ENCODE data around the gene TULP1. TPM values are rescaled to one million over a fixed set of nuclear protein-coding genes. Genes with fewer than 3 reads are reported as not detected.

The TULP1 gene
- total RNA-seq, 1 experiment from 2014 or later, result not detected

GRCh38 chr6:35561113-35561512, 48.4 kb upstream of the TULP1 start:
- ATAC-seq (no peak), DNase-seq (no peak)
- ChIA-PET POLR2A (ENCODE audit: unreplicated experiment) (interaction anchor here (0.5 kb wide), 1 partner anchor 53 kb away, joined by 3 read pairs; no protein-coding TSS in a partner anchor), CTCF (interaction anchor here (0.6 kb wide), 1 partner anchor 9 kb away, joined by 4 read pairs; no protein-coding TSS in a partner anchor)
- no peak overlapping the region for H2AFZ ChIP-seq (ENCODE audit: low read length)
- H3K4me2 ChIP-seq (ENCODE audit: low read length), result no peak overlapping the region
- no TSS peak for BruUV-seq (replicated peaks)
- H3K9me2 ChIP-seq (replicated peaks; ENCODE audit: low read length), result no peaks in the 10 kb centered on the region
- H3K79me2 ChIP-seq (ENCODE audit: low read length), result no peaks in the 10 kb centered on the region
- H3K4me3 ChIP-seq (ENCODE audit: low read length), result no peak overlapping the region
- intact Hi-C loops (cut with micrococcal nuclease), result no loop called here
- peaks cover 22% of the 10 kb centered on the region for H3K27me3 ChIP-seq (ENCODE audit: low read length)
- TF ChIP-seq EZH2phosphoT487 (IDR thresholded peaks at IDR 0.05; ENCODE audit: borderline replicate concordance, low read length) (no peak), EZH2 (IDR thresholded peaks at IDR 0.05; ENCODE audit: low read length, unreplicated experiment) (no peak)
- TF ChIP-seq, protein P1, sequence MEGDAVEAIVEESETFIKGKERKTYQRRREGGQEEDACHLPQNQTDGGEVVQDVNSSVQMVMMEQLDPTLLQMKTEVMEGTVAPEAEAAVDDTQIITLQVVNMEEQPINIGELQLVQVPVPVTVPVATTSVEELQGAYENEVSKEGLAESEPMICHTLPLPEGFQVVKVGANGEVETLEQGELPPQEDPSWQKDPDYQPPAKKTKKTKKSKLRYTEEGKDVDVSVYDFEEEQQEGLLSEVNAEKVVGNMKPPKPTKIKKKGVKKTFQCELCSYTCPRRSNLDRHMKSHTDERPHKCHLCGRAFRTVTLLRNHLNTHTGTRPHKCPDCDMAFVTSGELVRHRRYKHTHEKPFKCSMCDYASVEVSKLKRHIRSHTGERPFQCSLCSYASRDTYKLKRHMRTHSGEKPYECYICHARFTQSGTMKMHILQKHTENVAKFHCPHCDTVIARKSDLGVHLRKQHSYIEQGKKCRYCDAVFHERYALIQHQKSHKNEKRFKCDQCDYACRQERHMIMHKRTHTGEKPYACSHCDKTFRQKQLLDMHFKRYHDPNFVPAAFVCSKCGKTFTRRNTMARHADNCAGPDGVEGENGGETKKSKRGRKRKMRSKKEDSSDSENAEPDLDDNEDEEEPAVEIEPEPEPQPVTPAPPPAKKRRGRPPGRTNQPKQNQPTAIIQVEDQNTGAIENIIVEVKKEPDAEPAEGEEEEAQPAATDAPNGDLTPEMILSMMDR (conservative IDR thresholded peaks at IDR 0.05; ENCODE audit: low read depth, low read length), result no peak
- no peak overlapping the region for H3K9ac ChIP-seq (ENCODE audit: low read length)
- no peaks in the 10 kb centered on the region for H4K20me1 ChIP-seq (ENCODE audit: low read length)
- no peaks in the 10 kb centered on the region for H3K9me3 ChIP-seq (ENCODE audit: low read length)
- no peaks in the 10 kb centered on the region for H3K4me1 ChIP-seq (ENCODE audit: insufficient read depth, low read length)
- no peaks in the 10 kb centered on the region for H3K36me3 ChIP-seq (ENCODE audit: low read depth, low read length)
- H3K27ac ChIP-seq (ENCODE audit: low read length), result no peak overlapping the region
- H3F3A ChIP-seq (ENCODE audit: low read length, unreplicated experiment), result no peaks in the 10 kb centered on the region

- Histone ChIP-seq H3K4me1 (ENCODE audit: insufficient read depth, low read length) (no peaks in the 10 kb centered on the region), H3K9ac (ENCODE audit: low read length) (no peak overlapping the region), H4K20me1 (ENCODE audit: low read length) (no peaks in the 10 kb centered on the region), H3K36me3 (ENCODE audit: low read depth, low read length) (no peaks in the 10 kb centered on the region), H3F3A (ENCODE audit: low read length, unreplicated experiment) (no peaks in the 10 kb centered on the region), H3K9me2 (replicated peaks; ENCODE audit: low read length) (no peaks in the 10 kb centered on the region), H3K9me3 (ENCODE audit: low read length) (no peaks in the 10 kb centered on the region), H2AFZ (ENCODE audit: low read length) (no peak overlapping the region), H3K4me3 (ENCODE audit: low read length) (no peak overlapping the region), H3K4me2 (ENCODE audit: low read length) (no peak overlapping the region), H3K27me3 (ENCODE audit: low read length) (peaks cover 5% of the 10 kb centered on the region), H3K79me2 (ENCODE audit: low read length) (no peaks in the 10 kb centered on the region), H3K27ac (ENCODE audit: low read length) (no peak overlapping the region)
- intact Hi-C loops (cut with micrococcal nuclease), result no loop called here
- TF ChIP-seq EZH2phosphoT487 (IDR thresholded peaks at IDR 0.05; ENCODE audit: borderline replicate concordance, low read length) (no peak), EZH2 (IDR thresholded peaks at IDR 0.05; ENCODE audit: low read length, unreplicated experiment) (no peak)
- TF ChIP-seq, protein P1 (conservative IDR thresholded peaks at IDR 0.05; ENCODE audit: low read depth, low read length), result no peak
- ChIA-PET CTCF (interaction anchor here (0.6 kb wide), 1 partner anchor 36 kb away, joined by 5 read pairs; no protein-coding TSS in a partner anchor), POLR2A (ENCODE audit: unreplicated experiment) (no interaction called here)
- BruUV-seq (replicated peaks), result no TSS peak
- no peak for DNase-seq
- no peak for ATAC-seq
Measured at GRCh38 chr6:35558571-35558970, 45.9 kb upstream of the TULP1 start.

GRCh38 chr6:35557239-35557638, 44.5 kb upstream of the TULP1 start:
- POLR2A ChIA-PET (ENCODE audit: unreplicated experiment), result no interaction called here
- no peaks in the 10 kb centered on the region for H3K4me1 ChIP-seq (ENCODE audit: insufficient read depth, low read length)
- no TSS peak for BruUV-seq (replicated peaks)
- no peak overlapping the region for H2AFZ ChIP-seq (ENCODE audit: low read length)
- no peak overlapping the region for H3K27ac ChIP-seq (ENCODE audit: low read length)
- no peaks in the 10 kb centered on the region for H4K20me1 ChIP-seq (ENCODE audit: low read length)
- no peaks in the 10 kb centered on the region for H3K79me2 ChIP-seq (ENCODE audit: low read length)
- CTCF ChIA-PET, result no interaction called here
- H3K9me2 ChIP-seq (replicated peaks; ENCODE audit: low read length), result no peaks in the 10 kb centered on the region
- no peaks in the 10 kb centered on the region for H3K36me3 ChIP-seq (ENCODE audit: low read depth, low read length)
- DNase-seq, result no peak
- H3K4me3 ChIP-seq (ENCODE audit: low read length), result no peak overlapping the region
- H3K9ac ChIP-seq (ENCODE audit: low read length), result no peak overlapping the region
- no peak overlapping the region for H3K4me2 ChIP-seq (ENCODE audit: low read length)
- H3K9me3 ChIP-seq (ENCODE audit: low read length), result no peaks in the 10 kb centered on the region
- intact Hi-C loops (cut with micrococcal nuclease), result no loop called here
- ATAC-seq, result no peak
- H3K27me3 ChIP-seq (ENCODE audit: low read length), result no peaks in the 10 kb centered on the region
- no peaks in the 10 kb centered on the region for H3F3A ChIP-seq (ENCODE audit: low read length, unreplicated experiment)
- TF ChIP-seq EZH2phosphoT487 (IDR thresholded peaks at IDR 0.05; ENCODE audit: borderline replicate concordance, low read length) (no peak), EZH2 (IDR thresholded peaks at IDR 0.05; ENCODE audit: low read length, unreplicated experiment) (no peak)
- TF ChIP-seq, protein P1 (conservative IDR thresholded peaks at IDR 0.05; ENCODE audit: low read depth, low read length), result no peak
